K562 (cell line): Measurements from ENCODE around the gene CLSTN1. TPM values are rescaled to one million over a fixed set of nuclear protein-coding genes. Genes with fewer than 3 reads are reported as not detected.

ENCODE experiments used
- ATAC-seq: fragments of 200-7000 bp; cut with Tn5 transposase; 3 replicates; pipeline ENCODE4 v1.9.1; 2020; ENCODE audit warnings: moderate library complexity
- BruUV-seq: library from RNA; stranded (reverse); fragments of 400-500 nt; replicated peaks from 2 replicates; lab custom pipeline; 2021; lab: Mats Ljungman, UMichigan
- CTCF ChIA-PET: fragments of 300-600 bp; formaldehyde crosslinking; extraction: SDS; loops from one replicate; lab custom pipeline; 2021; ENCODE audit warnings: low intra/inter-chr PET ratio; lab: Yijun Ruan, JAX
- POLR2A ChIA-PET: fragments of 300-600, 350-650 bp; sonication (Branson Sonifier 250); formaldehyde crosslinking; extraction: SDS; loops from one replicate; lab custom pipeline; 2021; ENCODE audit warnings: antibody characterized with exemption, inconsistent platforms; lab: Yijun Ruan, JAX
- DNase-seq, 4 experiments: peaks; one replicate each; pipeline versions ENCODE4 v3.0.0 to v3.0.0-alpha.2; 2011 to 2018; ENCODE audit warnings: low spot score in 3 of 4, mixed read lengths in 3 of 4; ENCODE audit errors: extremely low read depth in 1 of 4
- FAIRE-seq: peaks from 2 replicates; lab custom pipeline; 2011; peaks lifted over from hg19 to GRCh38; lab: Jason Lieb, UNC
- H2AFZ ChIP-seq: 2 replicates; pipeline ENCODE4 v1.6.0; 2011; ENCODE audit warnings: low read depth, low read length, control low read depth, inconsistent platforms
- H3K27ac ChIP-seq: fragments of 200-600 bp; 3 replicates; pipeline ENCODE4 v1.8.0; 2011; ENCODE audit warnings: low read depth, mild to moderate bottlenecking, control low read depth, inconsistent platforms, low read length, moderate library complexity, mixed read lengths; ENCODE audit errors: extremely low read depth
- H3K27me3 ChIP-seq, 2 experiments: fragments of 300-600 bp in 1 of 2; 2 replicates in 1 of 2; 3 replicates in 1 of 2; pipeline versions ENCODE4 v1.6.0 to v1.8.0; 2011; ENCODE audit warnings: inconsistent platforms in 2 of 2, low read length in 2 of 2, mild to moderate bottlenecking in 1 of 2, mixed read lengths in 1 of 2, moderate library complexity in 1 of 2; ENCODE audit not compliant: control insufficient read depth in 2 of 2, insufficient read depth in 2 of 2
- H3K36me3 ChIP-seq: fragments of 300-600 bp; 3 replicates; pipeline ENCODE4 v1.8.0; 2011; ENCODE audit warnings: mild to moderate bottlenecking, low read length, inconsistent platforms; ENCODE audit not compliant: control insufficient read depth, insufficient read depth
- H3K4me1 ChIP-seq, 2 experiments: fragments of 200-600 bp in 1 of 2; replicated peaks in 1 of 2; 2 replicates in 1 of 2; 3 replicates in 1 of 2; pipeline versions ENCODE4 v1.5.1 to v1.8.0; 2011; ENCODE audit warnings: inconsistent platforms in 2 of 2, low read length in 2 of 2, mild to moderate bottlenecking in 1 of 2, mixed read lengths in 1 of 2, moderate library complexity in 1 of 2; ENCODE audit not compliant: control insufficient read depth in 2 of 2, insufficient read depth in 2 of 2
- H3K4me2 ChIP-seq: 2 replicates; pipeline ENCODE4 v1.6.1; 2011; ENCODE audit warnings: low read length, control low read depth, inconsistent platforms, mixed read lengths; ENCODE audit not compliant: insufficient read depth
- H3K4me3 ChIP-seq: fragments of 200-600 bp; sonication (generic), shearing (Covaris generic); 2 replicates; pipeline ENCODE4 v1.5.1; 2016; ENCODE audit warnings: control low read depth, inconsistent platforms
- H3K79me2 ChIP-seq: fragments of 200-600 bp; 3 replicates; pipeline ENCODE4 v1.8.0; 2011; ENCODE audit warnings: low read length, inconsistent platforms; ENCODE audit not compliant: control insufficient read depth, insufficient read depth
- H3K9ac ChIP-seq, 2 experiments: 2 replicates each; pipeline versions ENCODE4 v1.6.0 to v1.6.1; 2011; ENCODE audit warnings: low read depth in 2 of 2, low read length in 2 of 2, control low read depth in 1 of 2, inconsistent platforms in 1 of 2, mild to moderate bottlenecking in 1 of 2, mixed read lengths in 1 of 2; ENCODE audit not compliant: insufficient read depth in 1 of 2
- H3K9me1 ChIP-seq: one replicate; pipeline ENCODE4 v1.6.0; 2011; ENCODE audit warnings: inconsistent platforms, mild to moderate bottlenecking, low read length, moderate library complexity; ENCODE audit not compliant: control insufficient read depth, insufficient read depth
- H3K9me3 ChIP-seq: replicated peaks from 2 replicates; pipeline ENCODE4 v1.5.1; 2011; ENCODE audit warnings: low read depth, low read length, inconsistent platforms; ENCODE audit not compliant: control insufficient read depth, insufficient read depth
- H4K20me1 ChIP-seq: replicated peaks from 2 replicates; pipeline ENCODE4 v1.6.1; 2011; ENCODE audit warnings: low read length, inconsistent platforms, mixed read lengths; ENCODE audit not compliant: control insufficient read depth, insufficient read depth
- FIP1L1 ChIP-seq: fragments of 200-400 bp; formaldehyde crosslinking; IDR thresholded peaks from 2 replicates; pipeline ENCODE4 v1.6.1; 2018; ENCODE audit warnings: mild to moderate bottlenecking, low read depth, low read length; ENCODE audit not compliant: poor library complexity, severe bottlenecking
- WGBS: fragments of 100-300 bp; shearing (Covaris generic); methylation state at CpG from one replicate; pipeline ENCODE4 v1.1.6; 2016; ENCODE audit warnings: low coverage, mixed read lengths; ENCODE audit not compliant: insufficient coverage; ENCODE audit errors: missing lambda C conversion rate; 5-methylcytosine and 5-hydroxymethylcytosine counted together
- in situ Hi-C: fragments of 300-500 bp; cut with MboI; formaldehyde crosslinking; loops from 4 replicates; pipeline ENCODE4 v1.15.0; 2018; ENCODE audit warnings: inconsistent platforms, mixed read lengths
- intact Hi-C: fragments of 100-400 bp; cut with micrococcal nuclease; formaldehyde crosslinking; loops from 2 replicates; pipeline ENCODE4 v1.14.2; 2022
- polyA plus RNA-seq, 8 experiments: library from polyadenylated mRNA; depleted of rRNA in 4 of 8; stranded (reverse) in 5 of 8; unstranded in 3 of 8; fragments of >200 nt; fragmentation: Nextera tagmentation in 2 of 8; fragmentation: Illumina TruSeq in 1 of 8; extraction: Ambion mirVana in 2 of 8; extraction: Trizol in 1 of 8; gene quantifications; 2 replicates each; pipeline versions ENCODE4 v1.2.1 to v1.2.3, GENCODE V29; 2011 to 2014; ENCODE audit warnings: inconsistent platforms in 1 of 8, missing spikeins in 1 of 8
- total RNA-seq, 7 experiments: library from RNA; depleted of rRNA in 6 of 7; stranded (reverse); fragments of >200 nt in 6 of 7; fragmentation: Illumina TruSeq in 2 of 7; extraction: Trizol in 2 of 7; gene quantifications; 2 replicates each; pipeline versions ENCODE4 v1.2.1 to v1.2.3, GENCODE V29; 2011 to 2021; ENCODE audit warnings: low replicate concordance in 1 of 7
- TF ChIP-seq, protein P1 (sequence below): fragments of 450-650 bp; IDR thresholded peaks from 2 replicates; pipeline ENCODE4 v1.6.1; 2016; ENCODE audit warnings: antibody characterized with exemption
- TF ChIP-seq, protein P2 (sequence below): fragments of 450-650 bp; IDR thresholded peaks from 2 replicates; pipeline ENCODE4 v1.6.1; 2016; ENCODE audit warnings: mild to moderate bottlenecking, moderate library complexity

CLSTN1 gene
- total and polyA plus RNA-seq, 9 of the 15 experiments (the other 6 are each of a cell fraction or from before 2014, with no cell fraction given) = 1.1 to 32.5 (median 13.3) TPM

GRCh38 chr1:9826616-9827015 lies 2.9 kb upstream of the CLSTN1 start:
- no peak overlapping the region for H3K27ac ChIP-seq
- no peak overlapping the region for H3K9ac ChIP-seq
- no peak for FAIRE-seq
- TF ChIP-seq, protein P1, sequence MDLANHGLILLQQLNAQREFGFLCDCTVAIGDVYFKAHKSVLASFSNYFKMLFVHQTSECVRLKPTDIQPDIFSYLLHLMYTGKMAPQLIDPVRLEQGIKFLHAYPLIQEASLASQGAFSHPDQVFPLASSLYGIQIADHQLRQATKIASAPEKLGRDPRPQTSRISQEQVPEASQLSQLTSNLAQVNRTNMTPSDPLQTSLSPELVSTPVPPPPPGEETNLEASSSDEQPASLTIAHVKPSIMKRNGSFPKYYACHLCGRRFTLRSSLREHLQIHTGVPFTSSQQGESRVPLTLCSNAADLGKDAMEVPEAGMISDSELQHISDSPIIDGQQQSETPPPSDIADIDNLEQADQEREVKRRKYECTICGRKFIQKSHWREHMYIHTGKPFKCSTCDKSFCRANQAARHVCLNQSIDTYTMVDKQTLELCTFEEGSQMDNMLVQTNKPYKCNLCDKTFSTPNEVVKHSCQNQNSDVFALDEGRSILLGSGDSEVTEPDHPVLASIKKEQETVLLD = no peak
- TF ChIP-seq FIP1L1 = no peak
- TF ChIP-seq, protein P2, sequence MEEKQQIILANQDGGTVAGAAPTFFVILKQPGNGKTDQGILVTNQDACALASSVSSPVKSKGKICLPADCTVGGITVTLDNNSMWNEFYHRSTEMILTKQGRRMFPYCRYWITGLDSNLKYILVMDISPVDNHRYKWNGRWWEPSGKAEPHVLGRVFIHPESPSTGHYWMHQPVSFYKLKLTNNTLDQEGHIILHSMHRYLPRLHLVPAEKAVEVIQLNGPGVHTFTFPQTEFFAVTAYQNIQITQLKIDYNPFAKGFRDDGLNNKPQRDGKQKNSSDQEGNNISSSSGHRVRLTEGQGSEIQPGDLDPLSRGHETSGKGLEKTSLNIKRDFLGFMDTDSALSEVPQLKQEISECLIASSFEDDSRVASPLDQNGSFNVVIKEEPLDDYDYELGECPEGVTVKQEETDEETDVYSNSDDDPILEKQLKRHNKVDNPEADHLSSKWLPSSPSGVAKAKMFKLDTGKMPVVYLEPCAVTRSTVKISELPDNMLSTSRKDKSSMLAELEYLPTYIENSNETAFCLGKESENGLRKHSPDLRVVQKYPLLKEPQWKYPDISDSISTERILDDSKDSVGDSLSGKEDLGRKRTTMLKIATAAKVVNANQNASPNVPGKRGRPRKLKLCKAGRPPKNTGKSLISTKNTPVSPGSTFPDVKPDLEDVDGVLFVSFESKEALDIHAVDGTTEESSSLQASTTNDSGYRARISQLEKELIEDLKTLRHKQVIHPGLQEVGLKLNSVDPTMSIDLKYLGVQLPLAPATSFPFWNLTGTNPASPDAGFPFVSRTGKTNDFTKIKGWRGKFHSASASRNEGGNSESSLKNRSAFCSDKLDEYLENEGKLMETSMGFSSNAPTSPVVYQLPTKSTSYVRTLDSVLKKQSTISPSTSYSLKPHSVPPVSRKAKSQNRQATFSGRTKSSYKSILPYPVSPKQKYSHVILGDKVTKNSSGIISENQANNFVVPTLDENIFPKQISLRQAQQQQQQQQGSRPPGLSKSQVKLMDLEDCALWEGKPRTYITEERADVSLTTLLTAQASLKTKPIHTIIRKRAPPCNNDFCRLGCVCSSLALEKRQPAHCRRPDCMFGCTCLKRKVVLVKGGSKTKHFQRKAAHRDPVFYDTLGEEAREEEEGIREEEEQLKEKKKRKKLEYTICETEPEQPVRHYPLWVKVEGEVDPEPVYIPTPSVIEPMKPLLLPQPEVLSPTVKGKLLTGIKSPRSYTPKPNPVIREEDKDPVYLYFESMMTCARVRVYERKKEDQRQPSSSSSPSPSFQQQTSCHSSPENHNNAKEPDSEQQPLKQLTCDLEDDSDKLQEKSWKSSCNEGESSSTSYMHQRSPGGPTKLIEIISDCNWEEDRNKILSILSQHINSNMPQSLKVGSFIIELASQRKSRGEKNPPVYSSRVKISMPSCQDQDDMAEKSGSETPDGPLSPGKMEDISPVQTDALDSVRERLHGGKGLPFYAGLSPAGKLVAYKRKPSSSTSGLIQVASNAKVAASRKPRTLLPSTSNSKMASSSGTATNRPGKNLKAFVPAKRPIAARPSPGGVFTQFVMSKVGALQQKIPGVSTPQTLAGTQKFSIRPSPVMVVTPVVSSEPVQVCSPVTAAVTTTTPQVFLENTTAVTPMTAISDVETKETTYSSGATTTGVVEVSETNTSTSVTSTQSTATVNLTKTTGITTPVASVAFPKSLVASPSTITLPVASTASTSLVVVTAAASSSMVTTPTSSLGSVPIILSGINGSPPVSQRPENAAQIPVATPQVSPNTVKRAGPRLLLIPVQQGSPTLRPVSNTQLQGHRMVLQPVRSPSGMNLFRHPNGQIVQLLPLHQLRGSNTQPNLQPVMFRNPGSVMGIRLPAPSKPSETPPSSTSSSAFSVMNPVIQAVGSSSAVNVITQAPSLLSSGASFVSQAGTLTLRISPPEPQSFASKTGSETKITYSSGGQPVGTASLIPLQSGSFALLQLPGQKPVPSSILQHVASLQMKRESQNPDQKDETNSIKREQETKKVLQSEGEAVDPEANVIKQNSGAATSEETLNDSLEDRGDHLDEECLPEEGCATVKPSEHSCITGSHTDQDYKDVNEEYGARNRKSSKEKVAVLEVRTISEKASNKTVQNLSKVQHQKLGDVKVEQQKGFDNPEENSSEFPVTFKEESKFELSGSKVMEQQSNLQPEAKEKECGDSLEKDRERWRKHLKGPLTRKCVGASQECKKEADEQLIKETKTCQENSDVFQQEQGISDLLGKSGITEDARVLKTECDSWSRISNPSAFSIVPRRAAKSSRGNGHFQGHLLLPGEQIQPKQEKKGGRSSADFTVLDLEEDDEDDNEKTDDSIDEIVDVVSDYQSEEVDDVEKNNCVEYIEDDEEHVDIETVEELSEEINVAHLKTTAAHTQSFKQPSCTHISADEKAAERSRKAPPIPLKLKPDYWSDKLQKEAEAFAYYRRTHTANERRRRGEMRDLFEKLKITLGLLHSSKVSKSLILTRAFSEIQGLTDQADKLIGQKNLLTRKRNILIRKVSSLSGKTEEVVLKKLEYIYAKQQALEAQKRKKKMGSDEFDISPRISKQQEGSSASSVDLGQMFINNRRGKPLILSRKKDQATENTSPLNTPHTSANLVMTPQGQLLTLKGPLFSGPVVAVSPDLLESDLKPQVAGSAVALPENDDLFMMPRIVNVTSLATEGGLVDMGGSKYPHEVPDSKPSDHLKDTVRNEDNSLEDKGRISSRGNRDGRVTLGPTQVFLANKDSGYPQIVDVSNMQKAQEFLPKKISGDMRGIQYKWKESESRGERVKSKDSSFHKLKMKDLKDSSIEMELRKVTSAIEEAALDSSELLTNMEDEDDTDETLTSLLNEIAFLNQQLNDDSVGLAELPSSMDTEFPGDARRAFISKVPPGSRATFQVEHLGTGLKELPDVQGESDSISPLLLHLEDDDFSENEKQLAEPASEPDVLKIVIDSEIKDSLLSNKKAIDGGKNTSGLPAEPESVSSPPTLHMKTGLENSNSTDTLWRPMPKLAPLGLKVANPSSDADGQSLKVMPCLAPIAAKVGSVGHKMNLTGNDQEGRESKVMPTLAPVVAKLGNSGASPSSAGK = no peak

More at GRCh38 chr1:9826616-9827015, 2.9 kb upstream of the CLSTN1 start:
- CTCF ChIA-PET = no interaction called here
- H4K20me1 ChIP-seq = peaks cover 4% of the 10 kb centered on the region; the same call in 1 of the 2 replicates
- H3K4me1 ChIP-seq = peaks cover 16 to 28% of the 10 kb centered on the region in 2 experiments
- H3K36me3 ChIP-seq = no peaks in the 10 kb centered on the region
- intact Hi-C loops = no loop called here
- no TSS peak for BruUV-seq
- WGBS = 32% methylated on average over 3 of the region's 3 CpGs
- in situ Hi-C loops = no loop called here
- ATAC-seq (no peak), DNase-seq (peak in 1 of 4 experiments; percentile 16)
- no peak overlapping the region for H3K4me3 ChIP-seq
- no peak overlapping the region for H3K4me2 ChIP-seq
- H3K27me3 ChIP-seq = peaks cover 12 to 49% of the 10 kb centered on the region in 2 experiments; a peak in 4 of 5 replicates
- H3K79me2 ChIP-seq = peaks cover 14% of the 10 kb centered on the region
- POLR2A ChIA-PET = interaction anchor here (1.1 to 1.3 kb wide), 3 partner anchors 10 to 15 kb away, joined by 3 read pairs; no protein-coding TSS in a partner anchor
- H2AFZ ChIP-seq = no peak overlapping the region
- H3K9me3 ChIP-seq = no peaks in the 10 kb centered on the region
- H3K9me1 ChIP-seq = no peaks in the 10 kb centered on the region
